Stimulated activated CD8-positive, alpha-beta memory T cell treated with anti-CD3 and anti-CD28 coated beads, Interleukin-7, amount 100 ng/mL, for 48 hours (primary cell): ENCODE results near the gene PKM.
"Not testable (repeated sequence)": the region's sequence is repeated elsewhere in the genome, so short reads cannot be mapped to it uniquely, and the experiment has no call there.

ENCODE experiments used
- DNase-seq, 2 donors: peaks; one replicate each; pipeline ENCODE4 v3.0.0-alpha.2; 2020; ENCODE audit warnings: low read depth in 1 of 2; ENCODE audit errors: extremely low read depth in 1 of 2

The PKM gene

DNA sequence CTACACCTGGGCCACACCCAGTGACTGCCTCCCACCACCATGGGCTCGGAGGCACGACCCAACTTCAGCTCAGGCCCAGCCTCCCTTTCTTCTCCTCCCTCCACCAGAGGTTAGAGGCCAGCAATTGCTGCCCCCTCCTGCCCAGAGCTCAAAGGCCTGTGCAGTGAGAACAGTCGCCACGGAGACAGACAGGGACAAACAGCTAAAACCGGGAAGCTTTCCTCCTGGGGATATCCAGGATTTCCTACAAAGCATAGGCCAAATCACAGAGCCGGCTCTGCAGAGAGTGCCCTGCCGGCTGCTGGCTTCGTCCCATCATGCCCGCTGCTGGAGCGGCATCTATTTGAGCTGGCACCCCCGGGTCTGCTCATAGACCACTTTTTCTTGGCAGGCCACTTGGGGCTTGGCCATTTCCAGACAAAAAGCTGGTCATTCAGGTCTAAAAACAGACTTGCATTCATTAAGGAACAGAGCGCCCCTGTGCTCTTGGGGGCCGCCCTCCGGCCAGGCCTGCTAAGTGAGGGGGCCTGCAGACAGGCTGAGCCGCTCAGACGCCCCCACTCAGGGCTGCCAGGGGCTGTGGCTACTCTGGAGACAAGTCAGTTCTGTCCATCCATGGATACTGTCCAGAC lies 50.9 kb downstream of the PKM start:
- no peak for DNase-seq

DNA sequence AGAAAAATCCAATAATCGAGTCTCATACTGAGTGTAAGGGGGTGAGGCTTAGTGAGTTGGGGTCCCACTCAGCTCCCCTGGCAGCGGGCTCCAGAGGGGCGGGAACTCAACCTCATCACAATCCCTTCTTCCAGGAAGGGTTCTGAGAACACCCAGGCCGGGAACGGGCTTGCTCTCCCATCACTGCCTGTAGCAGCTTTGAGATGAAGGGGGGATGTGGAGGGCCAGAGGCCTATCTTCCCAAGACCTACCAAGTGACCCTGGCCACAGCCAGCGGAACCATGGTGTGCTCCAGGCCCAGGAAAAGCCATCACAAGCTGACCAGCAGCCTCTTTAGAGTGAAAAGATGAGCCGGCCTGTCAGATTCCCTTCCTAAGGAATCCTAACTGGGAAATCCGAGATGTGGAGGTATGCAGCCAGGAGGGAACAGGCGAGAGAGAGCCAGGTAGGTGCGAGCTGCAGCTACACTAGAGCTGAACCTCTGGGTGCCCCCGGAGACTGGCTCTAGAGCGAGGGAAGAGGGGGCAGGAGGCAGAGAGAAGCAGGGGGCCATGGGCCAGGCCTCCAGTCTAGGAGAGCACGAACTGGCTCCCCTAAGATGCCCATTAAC lies 51.9 kb downstream of the PKM start:
- no peak for DNase-seq

DNA sequence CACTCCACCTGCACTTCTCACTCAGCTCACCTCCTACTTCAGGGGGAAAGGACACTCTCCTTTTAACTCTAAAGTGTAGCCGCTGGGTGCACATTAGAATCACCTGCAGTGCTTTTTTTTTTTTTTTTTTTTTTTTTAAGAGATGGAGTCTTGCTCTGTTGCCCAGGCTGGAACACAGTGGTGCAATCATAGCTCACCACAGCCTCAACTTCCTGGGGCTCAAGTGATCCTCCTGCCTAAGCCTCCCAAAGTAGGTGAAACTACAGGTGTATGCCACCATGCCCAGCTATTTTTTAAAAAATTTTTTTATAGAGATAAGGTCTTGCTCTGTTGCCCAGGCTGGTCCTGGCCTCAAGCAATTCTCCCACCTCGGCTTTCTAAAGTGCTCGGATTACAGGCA lies 54.2 kb downstream of the PKM start:
- no peak for DNase-seq

DNA sequence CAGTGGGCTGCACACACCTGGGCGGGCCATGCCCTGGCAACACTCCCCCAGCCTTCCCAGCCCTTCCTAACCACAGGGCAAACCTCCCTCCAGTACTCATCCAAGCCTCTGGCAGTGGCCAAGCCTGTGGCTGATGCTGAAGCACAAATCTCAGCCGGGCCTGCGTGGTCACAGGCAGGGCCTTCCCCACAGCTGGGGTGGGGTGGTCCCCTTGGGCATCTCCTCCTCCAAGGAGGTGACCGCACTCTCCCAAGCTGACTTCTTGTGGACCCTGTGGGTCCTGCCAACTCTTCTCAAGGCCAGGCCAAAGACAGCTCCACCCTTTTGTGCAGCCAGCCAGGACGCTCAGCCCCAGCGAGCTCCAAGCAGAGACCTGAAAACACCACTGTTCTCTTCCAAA lies 54.8 kb downstream of the PKM start:
- no peak for DNase-seq

DNA sequence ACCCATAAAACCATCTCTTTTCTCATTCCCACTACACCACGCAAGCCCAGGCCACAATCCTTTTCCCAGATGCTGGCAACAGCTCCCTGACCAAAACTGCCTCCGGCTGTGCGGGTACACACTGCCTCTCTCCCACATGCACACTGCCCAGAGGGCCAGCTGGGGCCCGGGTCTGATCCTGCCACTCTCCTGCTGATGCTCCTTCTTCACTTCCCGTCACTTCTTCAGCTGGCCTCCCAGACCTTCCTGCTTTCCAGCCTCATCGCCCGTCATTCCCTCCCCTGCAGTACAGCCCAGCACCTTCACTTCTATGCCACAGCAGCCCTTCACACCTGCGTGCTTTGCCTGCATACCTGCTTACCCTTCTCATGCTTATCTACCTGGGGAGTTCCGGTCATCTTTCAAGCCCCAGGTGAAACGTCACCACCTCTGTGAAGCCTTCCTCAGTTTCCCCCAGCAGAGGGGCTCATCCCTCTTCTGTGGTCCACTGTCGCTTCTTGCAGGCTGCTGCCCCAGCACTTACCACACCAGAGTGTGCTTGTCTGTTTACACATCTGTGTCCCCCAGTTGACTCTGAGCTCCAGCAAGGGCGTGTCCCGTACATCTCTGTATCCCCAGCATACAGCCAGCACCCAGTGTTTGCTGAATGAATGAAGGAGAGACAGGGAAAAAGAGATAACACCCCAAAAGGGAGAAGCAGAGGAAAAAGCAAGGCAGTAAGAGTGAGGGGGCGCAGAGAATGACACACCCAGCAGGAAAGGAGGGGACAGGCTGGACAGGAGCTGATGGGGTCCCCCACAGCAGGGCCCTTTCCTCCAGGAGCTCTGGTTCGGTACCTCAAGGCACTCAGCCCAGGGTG lies 55.6 kb downstream of the PKM start:
- DNase-seq: no peak

DNA sequence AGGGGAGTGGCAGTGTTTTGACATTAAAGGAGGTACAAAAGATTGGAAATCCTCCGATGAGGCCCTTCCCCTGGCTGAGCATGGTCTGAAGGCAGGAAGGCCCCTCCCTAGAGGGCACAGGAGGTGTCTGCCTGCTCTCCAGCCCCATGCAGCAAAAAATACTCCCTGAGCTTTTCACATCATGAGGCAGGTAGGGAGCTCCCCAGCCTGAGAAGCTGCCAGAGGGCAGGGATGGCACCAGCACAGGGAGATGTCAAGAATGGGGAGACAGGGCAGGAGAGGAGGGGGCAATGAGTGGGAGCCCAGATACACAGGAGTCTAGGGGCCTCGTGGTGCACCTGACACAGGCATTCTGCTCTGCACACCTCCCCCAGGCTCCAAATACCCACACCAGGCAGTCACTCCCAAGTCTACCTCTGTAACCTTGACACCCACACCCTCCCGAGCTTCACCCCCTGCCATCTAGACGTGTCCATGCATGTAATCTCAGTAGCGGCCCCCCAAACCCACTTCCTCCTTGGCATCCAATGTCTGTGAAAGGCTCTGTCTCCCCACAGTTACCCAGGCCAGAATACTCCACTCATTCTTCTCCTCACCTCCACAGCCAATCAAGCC lies 56.3 kb downstream of the PKM start:
- no peak for DNase-seq

DNA sequence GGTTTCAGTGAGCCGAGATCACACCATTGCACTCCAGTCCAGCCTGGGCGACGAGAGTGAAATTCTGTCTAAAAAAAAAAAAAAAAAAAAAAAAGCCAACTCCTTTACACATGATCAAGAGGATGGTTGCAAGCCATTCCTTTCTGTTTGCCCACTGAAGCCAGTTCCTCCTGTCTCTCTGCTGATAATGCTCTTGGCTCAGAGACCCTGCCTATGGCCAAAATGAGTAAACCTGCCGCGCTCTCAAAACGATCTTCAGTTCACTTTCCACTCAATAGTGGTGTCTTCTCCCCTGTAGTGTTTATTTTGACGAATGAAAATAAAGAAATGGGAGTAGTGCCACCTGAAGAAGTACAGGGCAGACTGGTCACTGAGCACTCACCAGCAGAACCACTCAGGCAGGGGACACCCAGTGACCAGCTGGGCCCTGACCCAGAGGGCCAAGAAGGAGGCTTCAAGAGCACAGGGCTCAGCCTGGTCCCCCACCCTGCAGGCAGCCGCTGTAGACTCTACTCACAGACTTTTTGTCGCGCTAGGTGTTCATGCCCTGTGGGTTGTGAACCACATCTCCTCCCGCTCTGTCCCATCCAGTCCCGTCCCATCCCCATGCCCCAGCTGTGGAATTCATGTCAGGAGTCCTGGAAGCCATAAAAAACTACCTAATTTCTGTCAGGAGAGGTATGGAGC lies 57.0 kb downstream of the PKM start:
- DNase-seq: no peak

DNA sequence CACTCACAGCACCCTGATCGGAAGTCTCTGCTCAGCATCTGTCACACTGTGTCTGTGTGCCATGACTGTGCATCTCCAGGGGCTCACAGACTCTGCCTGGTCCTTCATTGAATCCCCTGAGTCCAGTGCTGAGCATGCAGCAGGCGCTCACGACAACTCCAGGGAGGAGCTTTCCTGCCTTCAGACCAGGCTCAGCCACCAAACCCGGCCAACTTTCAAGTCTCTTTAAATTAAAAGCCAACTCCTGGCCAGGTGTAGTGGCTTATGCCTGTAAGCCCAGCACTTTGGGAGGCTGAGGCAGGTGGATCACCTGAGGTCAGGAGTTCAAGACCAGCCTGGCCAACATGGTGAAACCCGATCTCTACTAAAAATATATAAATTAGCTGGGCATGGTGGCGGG lies 57.6 kb downstream of the PKM start:
- DNase-seq: no peak

DNA sequence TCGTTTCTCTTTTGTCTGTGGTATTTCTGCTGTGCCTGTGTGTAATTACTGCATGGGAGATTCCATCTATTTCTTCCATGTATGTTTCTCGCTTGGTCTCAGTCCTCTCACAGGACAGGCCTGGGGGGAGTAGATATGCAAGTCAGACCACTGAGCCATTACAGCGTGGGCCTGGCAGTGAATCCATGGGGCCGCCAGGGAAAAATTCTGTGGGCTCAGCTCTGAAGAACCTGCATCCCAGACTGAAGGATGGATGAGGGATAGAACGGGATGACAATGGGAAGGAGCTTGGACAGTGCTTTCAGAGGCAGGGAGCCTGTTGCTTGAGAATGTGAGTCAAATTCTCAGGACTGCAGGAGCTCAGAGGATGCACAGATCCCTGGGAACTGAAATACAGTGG lies 58.2 kb downstream of the PKM start:
- DNase-seq: no peak

DNA sequence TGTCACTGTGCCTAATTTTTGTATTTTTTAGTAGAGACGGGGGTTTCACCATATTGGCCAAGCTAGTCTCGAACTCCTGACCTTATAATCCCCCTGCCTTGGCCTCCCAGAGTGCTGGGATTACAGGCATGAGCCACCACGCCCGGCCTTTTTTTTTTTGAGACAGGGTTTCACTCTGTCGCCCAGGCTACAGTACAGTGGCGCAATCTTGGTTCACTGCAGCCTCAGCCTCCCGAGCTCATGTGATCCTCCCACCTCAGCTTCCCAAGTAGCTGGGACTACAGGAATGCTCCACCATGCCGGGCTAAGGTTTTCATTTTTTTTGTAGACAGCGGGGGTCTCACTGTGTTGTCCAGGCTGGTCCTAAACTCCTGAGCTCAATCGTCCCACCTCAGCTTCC lies 59.0 kb downstream of the PKM start:
- not testable (repeated sequence) for DNase-seq

DNA sequence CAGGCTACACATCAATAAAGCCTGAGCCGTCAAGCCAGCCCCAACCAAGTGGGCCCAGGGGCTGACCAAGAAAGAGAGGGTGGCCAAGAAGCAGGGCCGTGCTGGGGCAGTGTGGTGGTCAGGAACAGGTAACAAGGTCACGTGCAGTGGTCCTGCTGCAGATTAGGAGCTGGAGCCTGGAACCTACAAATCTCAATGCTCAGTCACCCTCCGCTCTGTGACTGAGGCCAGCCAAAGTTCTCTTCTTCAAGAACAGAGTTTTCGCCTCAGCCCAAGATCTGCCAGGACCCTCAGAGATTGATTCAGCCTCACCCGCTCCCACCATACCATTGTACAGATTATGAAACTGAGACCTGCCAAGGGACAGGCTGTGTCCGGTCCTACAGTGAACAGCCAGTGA lies 60.3 kb downstream of the PKM start:
- no peak for DNase-seq

DNA sequence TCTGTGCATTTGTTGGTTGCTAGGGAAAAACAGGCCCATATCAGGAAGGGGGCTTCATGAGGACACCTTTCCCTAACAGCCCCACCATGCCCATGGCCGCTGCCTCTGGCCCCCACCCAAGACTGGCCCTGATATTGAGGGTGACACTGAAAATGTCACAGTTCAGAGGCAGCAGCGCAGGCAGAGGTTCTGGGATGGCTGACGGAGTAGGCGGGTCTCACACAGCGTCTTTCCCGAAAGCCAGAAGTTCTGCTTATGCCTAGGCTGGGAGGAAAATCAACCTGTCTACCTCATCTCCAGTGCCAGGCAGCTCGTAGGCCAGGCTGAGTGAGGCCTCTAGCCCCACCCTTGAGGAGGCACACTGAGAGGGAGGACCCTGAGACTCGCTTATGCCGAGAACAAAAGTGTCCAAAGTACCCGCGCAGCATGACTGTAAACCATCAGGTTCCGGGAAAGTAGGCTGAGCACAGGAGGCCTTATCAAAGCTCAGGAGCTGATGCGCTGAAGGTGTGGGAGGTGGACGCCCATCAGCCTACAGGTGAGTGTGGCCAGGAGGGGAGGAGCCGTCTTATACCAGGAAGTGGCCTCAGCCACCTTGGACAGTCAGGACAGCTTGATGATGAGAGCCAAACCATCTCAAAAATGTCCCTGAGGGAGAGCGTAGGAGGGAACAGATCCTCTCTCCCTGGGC lies 60.9 kb downstream of the PKM start:
- no peak for DNase-seq

DNA sequence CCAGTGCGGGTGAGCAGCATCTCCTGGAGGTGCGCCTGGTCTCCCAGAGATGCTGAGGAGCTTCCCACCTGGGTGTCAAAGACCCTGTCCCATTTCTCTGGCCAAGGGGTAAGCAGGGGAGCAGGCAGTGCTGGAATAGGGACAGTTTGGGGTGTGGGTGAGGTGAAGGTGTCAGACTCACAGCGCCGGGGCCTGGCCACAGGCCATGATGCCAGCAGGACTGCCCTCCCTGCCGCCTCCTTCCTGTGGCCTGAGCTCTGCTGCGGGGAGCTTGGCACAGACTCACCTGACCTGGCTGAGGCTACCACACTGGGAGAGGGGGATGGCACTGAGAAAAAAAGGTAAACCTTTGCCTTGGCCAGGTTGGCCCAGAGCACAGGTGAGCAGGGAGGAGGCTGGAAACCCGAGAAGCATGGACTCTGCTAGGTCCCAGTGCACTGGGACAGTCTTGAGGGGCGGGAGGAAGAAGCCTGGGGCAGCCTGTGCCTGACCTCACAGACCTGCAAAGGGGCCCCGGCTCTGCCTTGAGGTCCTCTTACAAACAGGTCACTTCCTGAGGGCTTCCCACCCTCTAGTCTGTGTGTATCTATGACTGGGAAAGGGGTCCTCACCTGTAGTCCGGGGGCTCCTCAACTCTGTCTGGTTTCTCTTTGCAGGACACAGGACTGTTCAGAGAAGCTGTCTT lies 61.6 kb downstream of the PKM start:
- no peak for DNase-seq

DNA sequence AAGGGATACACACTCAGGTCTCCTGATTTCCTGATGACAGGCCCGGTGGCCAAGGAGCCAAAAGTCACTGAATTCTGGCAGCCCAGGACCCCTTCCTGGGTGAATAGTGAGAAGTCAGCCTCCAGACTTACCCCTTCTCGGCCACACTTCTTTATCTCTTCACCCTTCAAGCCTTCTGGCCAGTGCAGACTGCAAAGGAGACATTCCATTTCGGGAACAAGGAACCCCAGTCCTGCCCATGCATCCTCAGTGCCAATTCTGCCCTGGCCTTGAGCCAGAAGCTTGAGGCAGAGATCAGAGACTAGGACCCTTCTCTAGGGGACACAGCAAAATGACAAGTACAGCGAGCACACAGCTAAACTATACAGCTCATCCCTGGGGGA lies 62.2 kb downstream of the PKM start:
- DNase-seq: no peak

DNA sequence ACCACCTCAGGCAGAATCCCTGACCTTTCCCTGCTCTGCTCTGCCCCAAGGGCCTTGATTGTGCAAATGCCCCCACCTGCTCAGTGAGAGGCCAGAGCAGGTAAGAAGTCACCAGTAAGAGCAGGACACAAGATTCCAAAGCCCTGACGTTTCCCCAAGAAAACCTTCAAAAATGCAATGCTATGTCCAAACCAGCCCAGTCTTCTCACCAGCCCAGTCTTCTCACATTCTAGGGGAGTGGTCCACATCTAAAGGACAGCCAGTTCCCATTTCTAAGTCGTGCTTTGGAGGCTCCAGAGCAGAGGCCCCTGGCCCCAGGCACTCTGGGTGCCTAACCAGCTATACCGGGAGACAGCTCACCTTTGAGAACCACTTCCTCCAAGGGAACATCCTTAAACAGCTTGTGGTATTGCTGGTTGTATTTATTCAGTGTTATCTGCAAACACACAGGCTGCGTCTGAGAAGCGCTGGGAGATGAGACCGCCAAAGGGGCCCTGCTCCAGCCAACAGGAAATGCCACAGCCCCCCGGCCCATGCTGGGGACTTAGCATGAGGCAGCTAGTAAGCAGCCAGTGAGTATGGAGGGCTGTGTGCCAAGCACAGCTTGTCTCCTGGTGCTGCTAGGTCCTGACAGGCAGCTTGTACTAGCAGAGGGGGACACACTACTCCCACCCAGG lies 62.7 kb downstream of the PKM start:
- no peak for DNase-seq

DNA sequence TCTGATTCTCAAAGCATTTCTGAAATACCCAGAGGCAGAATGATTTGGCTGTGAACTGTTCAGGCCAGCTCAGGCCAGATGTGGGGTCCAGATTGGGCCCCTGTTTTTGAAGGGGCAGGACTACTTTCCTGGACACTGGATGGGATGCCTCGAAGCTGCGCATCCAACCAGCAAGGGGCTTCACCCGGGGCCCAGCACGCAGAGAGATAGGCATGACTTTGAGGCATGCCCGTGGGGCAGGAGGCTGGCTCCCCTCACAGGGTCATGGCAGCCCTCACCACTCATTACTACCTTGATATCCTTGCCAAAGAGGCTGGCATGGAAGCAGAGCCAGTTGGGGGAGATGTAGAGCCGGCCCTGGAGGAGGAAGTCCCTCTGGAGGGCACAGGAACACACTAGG lies 63.5 kb downstream of the PKM start:
- no peak for DNase-seq

DNA sequence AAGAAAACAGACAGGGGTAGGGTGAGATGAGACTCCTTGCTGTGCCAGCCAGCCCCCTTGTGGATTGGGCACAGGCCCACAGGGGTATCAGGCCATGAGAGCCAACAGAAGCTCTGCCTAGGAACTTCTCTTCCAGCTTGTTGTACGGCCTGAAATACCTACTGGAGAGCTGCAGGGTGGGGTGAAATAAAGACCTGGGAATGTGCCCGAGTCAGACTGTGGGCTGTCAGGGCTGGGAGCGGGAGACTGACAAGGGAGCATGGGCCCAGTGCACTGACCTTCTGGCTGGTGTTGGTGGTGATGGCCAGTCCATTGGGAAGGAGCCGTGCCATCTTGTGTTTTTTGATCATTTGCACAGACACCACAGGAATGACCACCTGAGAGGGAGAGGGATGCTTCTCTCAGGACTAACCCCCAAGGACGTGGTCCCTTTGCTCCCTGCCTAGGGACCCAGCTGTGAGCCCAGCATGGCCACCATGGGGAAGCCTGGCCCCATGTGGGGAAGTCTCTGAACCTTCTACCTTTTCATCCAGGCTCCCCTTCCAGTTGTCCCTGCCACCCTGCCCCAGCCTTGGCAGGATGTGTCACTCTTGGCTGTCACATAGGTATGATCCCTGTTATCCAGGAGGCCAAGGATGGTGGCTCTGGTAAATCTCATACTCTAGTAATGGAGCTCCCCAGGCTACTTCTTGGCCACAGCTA lies 64.1 kb downstream of the PKM start:
- DNase-seq: no peak

DNA sequence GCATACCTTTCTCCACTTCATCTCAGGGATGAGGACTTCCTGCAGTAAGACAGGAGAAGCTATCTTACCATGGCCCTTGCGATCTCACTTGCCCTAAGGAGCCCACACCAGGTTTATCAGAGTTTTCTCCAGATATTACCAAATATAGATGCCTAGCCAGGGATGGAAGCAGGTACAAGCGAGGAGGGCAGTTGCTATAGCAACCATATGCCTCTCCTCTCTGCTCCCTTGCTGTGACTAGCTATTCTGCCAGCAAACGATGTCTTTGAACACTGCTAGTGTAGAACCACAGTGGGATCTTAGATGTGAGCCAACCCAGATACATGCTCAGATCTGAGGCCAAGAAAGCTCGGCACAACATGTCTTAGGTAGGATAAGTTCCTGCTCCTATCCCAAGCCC lies 67.3 kb downstream of the PKM start:
- no peak for DNase-seq

DNA sequence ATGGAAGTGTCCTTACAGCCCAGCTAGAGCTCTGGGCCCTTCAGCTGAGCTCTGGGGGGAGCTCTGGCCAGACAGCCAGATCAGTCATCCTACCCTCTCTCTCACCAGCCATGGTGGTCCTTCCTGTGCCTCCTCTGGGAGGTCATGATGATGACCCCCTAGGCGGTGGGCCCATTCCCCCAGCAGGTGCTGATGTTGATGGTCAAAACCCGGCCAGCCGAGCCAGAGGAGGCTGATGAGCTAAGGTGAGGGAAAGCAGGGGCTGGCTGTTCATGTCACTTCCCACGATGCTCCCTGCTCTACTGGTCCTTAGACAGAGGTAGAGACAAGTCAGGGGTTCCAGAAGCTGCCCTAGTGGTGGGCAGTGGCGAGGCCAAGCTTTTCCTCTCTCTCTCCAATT lies 68.4 kb downstream of the PKM start:
- DNase-seq: no peak
